ENCODE results near the gene LTB. TPM values are rescaled to one million over a fixed set of nuclear protein-coding genes. Genes with fewer than 3 reads are reported as not detected.
A peak's percentile ranks its signal among the peaks of the same experiment; 100 is the strongest.

The LTB gene
- total and polyA plus RNA-seq, 2 of the 4 experiments (the other 2 are of a cell fraction): not detected

DNA sequence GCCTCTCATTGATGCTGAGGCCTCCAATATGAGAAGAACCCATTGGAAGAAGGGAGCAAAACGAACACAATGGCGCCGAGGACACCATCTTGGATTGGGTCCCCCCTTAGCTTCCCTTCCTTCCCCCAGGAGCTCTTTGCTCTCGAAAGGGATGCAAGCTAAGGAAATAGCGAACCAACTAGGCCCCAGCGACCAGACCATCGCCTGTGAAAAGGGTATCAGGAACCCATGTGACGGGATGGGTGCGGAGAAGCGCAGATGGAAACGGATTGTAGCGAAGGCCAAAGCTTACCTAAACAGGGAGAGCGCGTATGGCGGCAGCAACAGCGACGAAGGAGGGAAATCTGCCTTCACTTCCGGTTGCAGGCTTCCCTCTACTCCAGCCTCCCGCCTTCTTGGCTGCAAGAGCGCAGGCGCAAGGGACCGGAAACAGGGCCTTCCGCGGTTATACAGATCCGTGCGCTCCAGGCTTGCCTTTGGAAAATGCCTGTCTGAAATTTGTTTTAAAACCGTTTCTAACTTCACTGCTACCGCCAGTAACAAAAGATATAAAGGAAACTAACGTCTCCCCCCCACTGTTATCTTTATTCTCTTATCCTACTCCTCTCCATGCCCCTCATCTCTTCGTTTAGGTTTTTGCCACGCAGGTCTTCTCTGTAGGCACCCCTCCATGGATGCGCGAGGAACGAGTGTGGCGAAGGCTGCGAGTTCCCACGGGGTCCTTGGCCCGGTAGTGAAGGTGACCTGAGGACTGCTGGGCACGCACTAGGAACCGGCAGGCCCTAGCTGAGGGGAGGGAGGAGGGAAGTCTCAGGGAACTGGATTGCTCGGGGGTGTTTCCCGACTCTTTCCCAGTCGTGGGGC, 40.3 kb downstream of the LTB start, which contains the start of gene DDX39B (continued):
- peak; percentile 8; the same call in 1 of the 2 replicates for TF ChIP-seq BHLHE40 (IDR thresholded peaks at IDR 0.05; ENCODE audit: low read depth, low read length)
- peak; percentile 54 for TF ChIP-seq MAZ (IDR thresholded peaks at IDR 0.05; ENCODE audit: borderline replicate concordance, low read depth, low read length)
- no peak for TF ChIP-seq FOS (IDR thresholded peaks at IDR 0.05; ENCODE audit: low read depth, low read length)
- TF ChIP-seq CHD1 (IDR thresholded peaks at IDR 0.05; ENCODE audit: low read depth, low read length): no peak
